HG03521 (cell line): ENCODE measurements around the gene NFAT5.
A peak's percentile ranks its signal among the peaks of the same experiment; 100 is the strongest.

ENCODE experiments used
- ATAC-seq: cut with Tn5 transposase; IDR thresholded peaks from one replicate; pipeline ENCODE4 v1.9.1; 2021; ENCODE audit warnings: mild to moderate bottlenecking, moderate library complexity; ENCODE audit not compliant: unreplicated experiment

NFAT5 gene

DNA sequence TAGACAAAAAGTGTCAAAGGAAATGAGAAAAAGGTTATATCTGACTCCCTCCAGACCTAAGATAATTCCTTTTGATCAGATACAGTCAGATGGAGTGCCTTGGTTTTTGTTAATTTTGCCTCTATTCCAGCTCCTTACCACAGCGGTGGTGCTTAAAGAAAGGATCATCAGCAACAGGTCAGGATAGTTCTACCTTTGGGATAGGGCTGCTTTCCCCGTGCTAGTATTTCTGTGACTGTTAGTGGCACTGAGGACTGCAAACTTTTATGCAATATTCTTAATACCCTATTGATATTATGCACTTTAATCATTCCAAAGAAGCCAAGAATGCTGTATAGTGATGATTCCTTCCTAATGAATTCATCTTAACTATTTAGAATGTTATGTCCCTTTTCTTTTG is 136.1 kb downstream of the NFAT5 start:
- ATAC-seq, result no peak

DNA sequence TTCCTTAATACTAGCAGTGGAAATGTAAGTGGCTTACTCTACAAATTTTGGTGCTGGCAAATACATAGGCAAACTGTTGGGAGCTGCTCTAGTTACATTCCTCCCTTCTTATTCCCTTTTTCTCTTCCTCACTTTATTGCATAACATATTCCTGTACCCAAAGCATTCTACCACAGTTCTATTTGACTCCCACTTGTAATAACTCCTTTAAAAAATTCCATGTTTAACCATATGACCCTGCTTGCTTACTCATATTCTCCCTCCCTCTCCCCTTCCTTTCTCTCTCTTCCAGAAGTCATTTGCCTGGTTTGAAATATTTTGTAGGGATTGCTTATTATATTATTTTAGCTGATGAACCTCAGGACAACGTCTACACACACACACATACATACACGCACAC is 137.9 kb downstream of the NFAT5 start:
- ATAC-seq, result no peak

DNA sequence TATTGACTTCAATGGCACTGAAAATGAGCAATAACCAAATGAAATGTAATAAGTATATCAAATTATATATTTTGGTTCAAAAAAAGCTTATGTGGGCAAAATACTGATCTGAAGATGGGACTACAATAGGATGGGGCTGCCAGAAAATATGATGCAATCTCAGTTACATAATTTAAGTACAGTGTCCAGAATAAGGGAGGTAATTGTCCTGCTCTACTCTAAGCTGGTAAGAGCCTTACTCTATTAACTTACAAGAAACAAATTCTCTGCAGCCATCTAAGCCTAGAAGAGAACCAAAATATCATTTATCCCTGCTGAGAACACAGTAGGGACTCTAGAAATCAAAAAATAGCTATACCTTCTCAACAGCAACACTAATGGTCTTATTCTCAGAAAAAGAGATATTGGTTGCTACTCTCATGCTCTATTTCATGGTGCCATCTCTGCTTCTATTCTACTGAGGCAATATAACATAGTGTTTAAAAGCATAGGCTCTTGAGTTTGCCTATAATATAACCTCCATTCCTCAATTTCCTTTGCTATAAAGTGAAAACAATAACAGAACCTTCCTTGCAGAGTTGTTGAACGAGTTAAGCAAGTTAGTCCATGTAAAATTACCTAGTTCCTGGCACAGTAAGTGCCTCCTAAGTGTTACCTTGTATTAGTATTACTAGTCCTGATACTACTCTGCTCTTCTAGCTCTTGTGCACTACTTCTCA is 140.6 kb downstream of the NFAT5 start:
- ATAC-seq, result no peak

DNA sequence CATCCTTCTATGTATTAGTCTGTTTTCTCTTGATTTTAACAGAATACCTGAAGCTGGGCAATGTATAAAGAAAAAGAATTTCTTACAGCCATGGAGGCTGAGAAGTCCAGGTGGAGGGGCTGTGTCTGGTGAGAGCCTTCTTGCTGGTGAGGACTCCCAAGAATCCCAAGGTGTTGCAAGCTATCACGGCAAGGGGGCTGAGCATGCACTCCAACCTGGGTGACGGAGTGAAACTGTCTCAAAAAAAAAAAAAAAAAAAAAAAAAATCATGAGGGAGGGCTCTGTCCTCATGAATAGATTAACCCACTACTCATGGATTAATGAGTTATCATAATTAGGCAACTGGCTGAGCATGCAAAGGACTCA is 141.2 kb downstream of the NFAT5 start:
- no peak for ATAC-seq

DNA sequence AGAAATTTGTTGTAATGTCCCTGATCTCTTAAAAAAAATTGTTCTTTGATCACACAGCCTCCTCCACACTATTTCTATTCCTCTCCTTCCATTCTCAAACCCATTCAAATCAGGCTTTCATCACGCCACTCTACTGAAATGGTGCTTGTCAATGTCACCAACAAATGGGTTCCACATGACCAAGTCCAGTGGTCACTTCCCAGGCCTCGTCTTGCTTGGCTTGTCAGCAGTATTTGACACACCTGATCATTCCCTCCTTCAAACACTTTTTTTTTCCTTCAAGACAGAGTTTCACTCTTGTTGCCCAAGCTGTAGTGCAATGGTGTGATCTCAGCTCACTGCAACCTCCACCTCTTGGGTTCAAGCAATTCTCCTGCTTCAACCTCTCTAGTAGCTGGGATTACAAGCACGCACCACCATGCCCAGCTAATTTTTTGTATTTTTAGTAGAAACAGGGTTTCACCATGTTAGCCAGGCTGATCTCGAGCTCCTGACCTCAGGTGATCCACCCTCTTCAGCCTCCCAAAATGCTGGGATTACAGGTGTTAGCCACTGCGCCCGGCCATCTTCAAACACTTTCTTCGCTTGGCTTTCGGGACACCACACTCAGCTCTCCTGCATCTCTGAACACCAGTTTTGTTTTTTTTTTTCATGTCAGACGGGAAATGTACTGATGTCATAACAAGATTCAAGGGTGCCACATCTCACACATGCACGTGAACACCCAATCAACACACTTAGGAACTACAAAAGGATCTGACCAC is 142.3 kb downstream of the NFAT5 start:
- ATAC-seq, result no peak

DNA sequence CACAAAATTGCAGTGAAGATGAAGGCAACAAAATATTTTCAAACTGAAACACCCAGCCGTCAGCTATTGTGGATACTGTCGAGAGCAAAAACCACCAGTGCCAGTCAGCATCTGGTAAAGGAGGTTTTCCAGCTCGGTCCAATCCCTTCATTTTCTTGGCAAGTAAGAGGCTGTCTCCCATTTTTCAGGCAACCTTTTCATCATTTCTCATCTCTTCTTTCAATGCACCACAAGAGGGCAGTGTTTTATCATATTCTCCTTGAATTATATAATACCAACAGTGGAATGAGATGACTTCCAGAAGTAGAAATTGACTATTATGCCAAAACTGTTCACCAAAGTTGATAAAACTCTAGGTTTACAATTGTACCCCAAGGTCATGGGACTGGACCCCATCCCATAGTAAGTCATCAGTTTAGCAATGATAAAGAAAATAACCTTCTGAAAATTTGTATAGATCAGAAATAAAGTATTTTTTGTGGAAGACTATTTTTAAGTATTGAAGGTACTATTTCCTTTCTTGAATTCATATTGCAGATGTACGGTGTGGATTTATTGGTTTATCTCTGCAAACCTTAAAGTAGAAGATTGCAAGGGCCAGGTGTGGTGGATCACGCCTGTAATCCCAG is 143.8 kb downstream of the NFAT5 start:
- ATAC-seq, result no peak

DNA sequence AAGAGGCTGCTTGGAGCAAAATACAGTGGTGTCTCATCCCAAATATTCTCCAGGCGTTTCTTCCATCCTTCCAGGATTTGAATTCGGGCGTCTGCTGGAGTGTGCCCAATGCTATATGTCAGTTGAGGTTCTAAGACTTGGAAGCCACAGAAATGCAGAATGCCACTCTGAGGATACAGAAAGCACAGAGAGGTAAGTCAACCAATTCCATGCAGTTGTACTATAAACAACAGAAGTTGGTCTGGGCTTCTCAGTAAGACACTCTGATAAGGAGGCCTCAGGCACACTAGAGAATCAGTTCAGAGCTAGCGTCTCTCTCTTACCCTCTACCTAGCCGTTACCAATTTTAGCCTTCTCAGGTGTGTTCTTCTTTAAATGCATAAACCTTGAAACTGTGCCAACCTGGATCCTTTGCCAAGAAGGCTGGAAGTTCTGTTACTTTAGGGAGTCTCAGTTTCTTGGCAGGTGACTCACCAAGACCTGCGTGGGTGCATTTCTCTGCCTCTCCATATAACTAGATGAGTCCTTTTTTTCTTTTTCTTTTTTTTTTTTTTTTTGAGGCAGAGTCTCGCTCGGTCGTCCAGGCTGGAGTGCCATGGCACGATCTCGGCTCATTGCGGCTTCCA is 145.5 kb downstream of the NFAT5 start:
- no peak for ATAC-seq

DNA sequence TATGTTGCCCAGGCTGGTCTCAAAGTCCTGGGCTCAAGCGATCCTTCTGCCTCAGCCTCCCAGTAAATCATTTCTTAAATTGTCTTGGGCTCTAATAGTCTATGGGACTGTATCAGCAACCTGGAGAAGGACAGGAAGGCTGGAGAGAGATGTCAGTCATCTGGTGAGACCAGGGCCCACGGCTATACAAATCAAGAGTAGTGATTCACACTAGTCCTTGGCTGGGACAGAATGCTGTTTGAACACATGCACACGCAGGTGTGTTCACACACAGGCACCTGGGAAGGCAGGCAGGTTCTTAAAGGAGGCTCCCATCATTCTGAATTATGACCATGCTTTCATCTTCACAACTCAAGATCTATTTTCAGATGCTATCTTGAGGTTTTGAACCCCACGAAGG is 146.5 kb downstream of the NFAT5 start:
- no peak for ATAC-seq

DNA sequence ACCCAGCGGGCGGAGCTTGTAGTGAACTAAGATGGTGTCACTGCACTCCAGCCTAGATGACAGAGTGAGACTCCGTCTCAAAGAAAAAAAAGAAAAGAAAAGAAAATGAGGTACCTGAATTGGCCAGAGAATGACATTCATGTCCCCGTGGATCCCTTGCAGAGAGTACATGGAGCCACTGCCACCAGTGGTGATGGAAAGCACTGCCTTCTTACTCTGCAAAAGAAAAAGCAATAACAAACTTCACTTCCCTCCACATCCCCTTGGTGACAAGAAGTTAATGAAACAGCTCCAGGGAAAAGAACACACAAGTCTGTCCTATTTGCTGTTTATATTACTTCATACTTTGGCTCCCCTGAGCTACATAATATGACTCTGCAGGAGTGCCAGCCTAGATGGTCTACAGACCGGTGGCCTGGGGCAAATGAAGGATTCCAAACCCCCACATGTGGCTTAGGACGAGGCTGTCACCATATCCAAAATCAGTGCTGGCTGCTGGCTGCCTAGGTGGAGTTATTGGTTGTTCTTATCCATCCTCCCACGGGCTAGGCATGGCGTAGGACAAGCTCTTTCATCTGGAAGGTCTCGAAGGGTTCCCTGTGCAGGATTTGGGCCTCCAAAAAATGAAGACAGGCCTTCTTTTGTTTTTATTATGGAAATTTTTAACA is 147.3 kb downstream of the NFAT5 start:
- no peak for ATAC-seq

DNA sequence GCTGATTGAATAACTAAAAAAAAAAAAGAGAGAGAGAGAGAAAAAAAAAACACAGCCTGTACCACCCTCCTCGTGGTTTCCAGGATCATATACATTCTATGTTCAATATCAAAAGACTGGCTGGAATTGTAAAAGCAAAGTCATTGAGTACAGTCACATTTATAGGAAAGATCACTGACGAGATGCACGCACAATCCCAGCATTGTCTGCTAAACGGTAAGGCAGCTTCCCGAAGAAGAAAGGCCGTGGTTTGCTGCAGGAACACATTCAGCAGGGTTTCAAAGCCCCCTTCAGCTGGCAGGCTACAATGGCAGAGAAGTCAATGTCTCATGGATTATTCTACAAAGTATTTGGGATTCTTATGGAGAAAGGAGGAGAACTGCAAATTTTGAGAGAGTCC is 151.3 kb downstream of the NFAT5 start:
- no peak for ATAC-seq

DNA sequence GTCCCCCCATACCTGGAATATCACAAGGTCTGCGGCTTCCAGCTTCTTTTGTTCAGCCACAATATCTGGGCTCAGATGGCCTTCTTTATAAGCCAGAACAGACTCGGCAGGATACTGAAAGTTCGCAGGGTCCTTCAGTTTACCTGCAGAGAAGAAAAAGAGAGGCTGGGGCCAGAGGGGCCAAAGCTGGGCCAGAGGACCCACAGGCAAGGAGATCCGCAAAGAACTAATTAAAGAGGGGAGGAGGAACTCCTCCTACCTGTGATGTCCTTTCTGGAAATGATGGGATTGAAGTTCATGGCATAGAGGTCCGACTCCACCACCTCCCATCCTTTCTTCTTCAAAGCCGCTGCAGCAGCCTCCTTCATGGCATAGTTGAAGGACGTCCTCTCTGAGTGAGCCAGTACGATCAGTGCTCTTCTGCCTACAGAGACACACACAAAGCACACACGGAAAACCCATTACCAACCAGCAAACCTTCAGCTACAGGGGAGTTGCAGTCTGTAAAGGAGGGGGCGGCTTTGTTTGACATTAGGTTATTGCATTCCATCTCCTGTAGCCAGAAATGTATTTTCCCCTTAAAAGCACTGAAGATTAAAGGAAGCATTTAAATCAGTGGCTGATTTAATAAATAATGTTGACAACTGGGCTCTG is 152.5 kb downstream of the NFAT5 start:
- no peak for ATAC-seq

DNA sequence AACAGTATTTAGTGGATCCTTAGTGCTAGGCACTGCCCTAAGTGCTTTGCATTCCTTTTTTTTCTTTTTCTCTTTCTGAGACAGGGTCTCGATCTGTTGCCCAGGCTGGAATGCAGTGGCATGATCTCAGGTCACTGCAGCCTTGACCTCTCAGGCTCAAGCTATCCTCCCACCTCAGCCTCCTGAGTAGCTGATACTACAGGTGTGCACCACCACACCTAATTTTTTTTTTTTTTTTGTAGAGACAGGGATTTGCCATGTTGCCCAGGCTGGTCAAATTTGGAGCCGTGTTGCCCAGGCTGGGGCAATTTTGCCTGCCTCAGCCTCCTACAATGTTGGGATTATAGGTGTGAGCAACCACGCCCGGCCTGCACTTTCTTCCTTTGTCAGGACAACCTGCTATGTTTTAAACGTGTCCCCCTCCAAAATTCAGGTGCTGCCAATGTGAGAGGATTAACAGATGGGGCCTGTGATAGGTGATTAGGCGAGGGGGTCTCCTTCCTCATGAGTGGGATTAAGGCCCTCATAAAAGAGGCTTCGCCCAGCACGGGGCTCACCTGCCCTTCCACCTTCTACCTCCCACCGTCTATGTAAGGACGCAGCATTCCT is 155.2 kb downstream of the NFAT5 start:
- no peak for ATAC-seq

DNA sequence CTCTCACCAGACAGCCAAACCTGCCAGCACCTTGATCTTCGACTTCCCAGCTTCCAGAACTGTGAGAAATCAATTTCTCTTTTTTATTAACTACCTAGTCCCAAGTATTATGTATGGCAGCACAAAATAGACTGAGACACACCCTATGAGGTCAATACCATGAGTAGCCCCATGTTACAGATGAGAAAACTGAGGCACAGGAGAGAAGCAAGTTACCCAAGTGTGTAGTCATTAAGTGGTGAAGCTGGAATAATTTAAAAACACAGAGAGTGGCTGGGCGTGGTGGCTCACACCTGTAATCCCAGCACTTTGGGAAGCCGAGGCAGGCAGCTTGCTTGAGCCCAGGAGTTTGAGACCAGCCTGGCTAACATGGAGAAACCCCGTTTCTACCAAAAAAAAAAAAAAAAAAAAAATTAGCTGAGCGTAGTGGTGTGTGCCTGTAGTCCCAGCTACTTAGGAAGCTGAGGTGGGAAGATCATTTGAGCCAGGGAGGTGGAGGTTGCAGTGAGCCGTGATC is 155.7 kb downstream of the NFAT5 start:
- no peak for ATAC-seq

DNA sequence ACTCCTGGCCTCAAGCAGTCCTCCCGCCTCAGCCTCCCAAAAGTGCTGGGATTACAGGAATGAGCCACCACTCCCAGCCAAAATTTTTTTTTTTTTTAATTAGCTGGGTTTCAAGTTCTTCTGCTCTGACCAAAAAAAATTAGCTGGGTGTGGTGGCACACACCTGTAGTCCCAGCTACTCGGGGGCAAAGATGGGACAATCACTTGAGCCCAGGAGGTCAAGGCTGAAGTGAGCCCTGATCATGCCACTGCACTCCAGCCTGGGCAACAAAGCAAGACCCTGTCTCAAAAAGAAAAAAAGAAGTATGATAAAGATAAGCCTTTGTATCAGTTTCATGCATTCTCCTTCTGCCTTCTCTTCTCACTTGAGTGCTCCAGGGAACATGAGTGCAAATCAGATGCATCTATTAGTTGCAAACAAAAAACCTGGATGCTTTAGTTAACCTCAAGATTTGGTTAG is 158.7 kb downstream of the NFAT5 start:
- ATAC-seq, result no peak

DNA sequence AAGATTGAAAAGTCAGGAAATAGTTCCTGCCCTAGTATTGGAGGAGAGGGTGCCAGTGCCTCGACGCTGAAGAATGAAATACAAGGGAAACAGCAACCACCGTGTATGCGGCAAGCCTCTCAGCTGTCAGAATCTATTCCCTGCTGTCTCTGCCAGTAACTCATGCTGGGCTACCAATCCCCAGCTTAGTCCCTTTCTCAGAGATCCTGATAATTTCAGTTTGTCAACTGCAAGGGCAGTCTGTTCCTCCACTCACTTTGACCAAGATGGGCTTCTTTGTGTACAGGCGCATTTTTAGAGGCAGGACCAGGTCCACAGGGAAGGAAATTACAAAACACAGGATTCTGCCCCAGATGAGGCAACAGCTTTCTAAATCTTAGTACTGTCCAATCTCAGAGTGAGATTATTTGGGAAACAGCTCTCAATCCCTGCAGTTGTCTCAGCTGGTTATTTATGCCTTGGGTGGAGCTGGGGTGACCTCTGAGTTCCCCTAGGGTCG is 159.3 kb downstream of the NFAT5 start:
- ATAC-seq, result no peak

DNA sequence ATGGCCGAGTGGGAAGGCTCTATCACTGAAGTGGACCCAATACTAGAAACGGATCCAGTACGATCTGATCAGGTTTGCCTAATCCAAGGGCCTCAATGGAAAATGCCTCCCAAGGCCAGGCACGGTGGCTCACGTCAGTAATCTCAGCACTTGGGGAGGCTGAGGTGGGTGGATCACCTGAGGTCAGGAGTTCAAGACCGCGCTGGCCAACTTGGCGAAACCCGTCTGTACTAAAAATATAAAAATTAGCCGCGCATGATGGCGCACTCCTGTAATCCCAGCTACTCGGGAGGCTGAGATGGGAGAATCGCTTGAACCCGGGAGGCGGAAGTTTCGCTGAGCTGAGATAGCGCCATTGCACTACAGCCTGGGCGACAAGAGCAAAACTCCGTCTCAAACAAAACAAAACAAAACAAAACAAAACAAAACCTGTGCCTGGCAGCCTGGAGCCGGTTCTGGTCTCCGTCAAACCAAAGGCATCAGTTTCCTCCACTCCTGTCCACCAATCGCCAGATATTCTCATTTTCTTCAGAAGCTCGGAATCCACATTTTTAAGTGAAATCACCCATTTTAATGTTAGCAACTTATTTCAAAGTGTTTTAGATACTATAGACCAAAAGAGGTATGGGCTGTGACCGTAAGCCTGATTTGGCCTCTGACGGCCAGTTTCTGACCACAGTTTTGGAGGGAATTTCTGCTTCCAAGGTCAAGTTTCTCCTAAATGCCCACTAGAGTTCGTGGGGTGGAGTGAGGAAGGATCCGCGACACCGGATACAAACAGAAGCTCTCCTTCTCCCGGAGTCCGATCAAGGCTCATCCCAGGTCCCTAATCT is 159.9 kb downstream of the NFAT5 start:
- ATAC-seq, result no peak

DNA sequence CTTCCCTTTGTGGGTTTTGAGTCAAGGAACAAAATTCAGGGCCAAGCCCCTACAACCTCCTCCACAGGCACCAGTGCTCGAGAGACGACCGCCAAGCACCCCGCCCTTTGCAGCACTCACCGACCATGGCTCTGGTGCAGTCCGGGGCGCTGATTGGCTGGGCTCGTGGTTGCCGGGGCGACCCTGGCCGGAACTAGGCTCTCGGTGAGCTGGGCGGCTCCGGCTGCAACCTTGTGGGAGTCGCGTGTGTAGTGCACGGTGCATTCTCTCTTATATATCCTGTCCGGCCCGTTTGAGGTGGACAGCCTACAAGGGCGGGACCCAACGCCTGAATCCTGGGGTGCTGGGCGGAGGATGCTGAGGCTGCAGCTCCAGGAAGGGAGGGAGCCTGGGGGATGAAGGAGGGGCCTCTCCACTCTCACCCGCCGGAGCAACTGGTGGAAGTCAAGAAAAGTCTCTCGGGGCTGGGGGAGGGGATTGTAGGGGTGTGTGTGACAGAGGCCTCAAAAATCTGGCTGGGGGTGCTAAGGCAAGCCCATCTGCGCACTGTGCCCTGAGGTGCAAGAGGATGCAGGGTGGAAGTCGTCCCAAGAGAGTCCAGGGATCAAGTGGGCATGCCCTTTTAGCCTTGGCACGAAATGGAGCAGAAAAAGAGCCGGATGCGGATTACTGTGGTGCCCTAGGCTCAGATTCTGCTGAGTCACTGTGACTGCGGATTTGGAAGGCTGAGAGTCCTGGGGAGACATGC is 160.7 kb downstream of the NFAT5 start, which contains the start of gene NQO1:
NQO1 (minus strand) TSS at position 248 of the 748 bp plus-strand sequence; CDS start at position 127, 121 bp downstream.
- peak; percentile 98 for ATAC-seq

DNA sequence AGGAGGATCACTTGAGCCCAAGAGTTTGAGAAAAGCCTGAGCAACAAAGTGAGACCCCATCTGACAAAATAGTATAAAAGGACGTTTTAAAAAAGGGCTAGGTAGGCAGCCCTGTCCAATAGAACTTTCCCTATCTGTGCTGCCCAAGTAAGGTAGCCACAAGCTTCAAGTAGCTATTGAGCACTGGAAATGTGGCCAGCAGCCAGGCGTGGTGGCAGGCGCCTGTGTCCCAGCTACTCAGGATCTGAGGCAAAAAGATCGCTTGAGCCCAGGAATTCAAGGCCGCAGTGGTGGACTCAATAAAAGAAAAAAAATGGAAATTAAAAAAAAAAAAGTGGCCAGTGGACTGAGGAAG is 162.1 kb downstream of the NFAT5 start:
- no peak for ATAC-seq
